ENCODE measurements around the gene GRM4. TPM values are rescaled to one million over a fixed set of nuclear protein-coding genes. Genes with fewer than 3 reads are reported as not detected.

Gene GRM4
- total and polyA plus RNA-seq, 12 donors = not detected

- DNase-seq = no peak
- Histone ChIP-seq H3K27me3 (peaks cover 0 to 56% (median 29%) of the 10 kb centered on the region in 7 donors), H3K4me1 (peaks cover 0 to 9% (median 0%) of the 10 kb centered on the region in 9 donors), H3K4me3 (no peak overlapping the region), H3K27ac (no peak overlapping the region), H3K36me3 (no peaks in the 10 kb centered on the region), H3K9me3 (no peaks in the 10 kb centered on the region)
- intact Hi-C loops (cut with DNase I) = no loop called here
- 48 to 49% methylated on average over 13 of the region's 13 CpGs for WGBS, 2 donors
- no peak for TF ChIP-seq CTCF (IDR thresholded peaks at IDR 0.05)
- no peak for ATAC-seq
Measured at GRCh38 chr6:34067814-34068213, 78.1 kb downstream of the GRM4 start.

DNA sequence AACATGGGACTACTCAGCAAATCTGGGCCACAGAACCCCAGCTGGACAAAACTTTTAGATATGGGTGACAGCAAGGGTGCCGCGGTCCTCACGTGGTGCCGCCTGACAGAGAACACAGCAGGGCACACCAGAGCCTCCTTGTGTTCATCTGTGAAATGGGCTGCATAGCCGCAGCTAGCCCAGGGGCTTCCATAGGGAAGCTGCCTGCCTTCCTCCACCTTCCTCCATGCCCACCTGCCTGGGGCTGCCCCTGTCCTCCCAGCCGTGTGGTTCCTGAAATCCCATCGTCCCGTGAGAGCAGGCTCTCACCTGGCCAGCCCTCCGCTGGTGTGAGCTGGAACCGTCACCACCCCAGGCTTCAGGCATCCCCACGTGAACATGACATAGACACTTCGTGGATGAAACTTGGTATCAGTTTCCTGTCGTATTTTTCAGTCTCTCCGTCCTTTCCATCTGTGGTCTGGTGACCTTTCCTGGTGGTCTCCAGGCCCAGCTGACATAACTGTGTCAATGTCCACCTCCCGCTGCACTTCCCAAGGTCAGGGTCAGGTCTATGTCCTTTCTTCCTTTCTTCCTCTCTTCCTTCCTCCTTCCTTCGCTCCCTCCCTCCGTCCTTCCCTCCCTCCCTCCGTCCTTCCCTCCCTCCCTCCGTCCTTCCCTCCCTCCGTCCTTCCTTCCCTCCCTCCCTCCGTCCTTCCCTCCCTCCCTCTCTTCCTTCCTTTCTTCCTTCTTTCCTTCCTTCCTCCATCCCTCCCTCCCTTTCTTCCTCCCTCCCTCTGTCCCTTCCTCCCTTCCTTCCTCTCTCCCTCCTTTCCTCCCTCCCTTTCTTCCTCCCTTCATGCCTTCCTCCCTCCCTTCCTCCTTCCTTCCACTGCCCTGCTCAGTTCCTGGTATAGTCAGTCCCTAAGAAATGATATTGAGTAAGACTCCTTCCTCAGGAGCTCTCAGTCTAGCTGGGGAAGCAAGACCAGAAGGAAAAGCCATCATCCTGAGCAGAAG, 78.8 kb downstream of the GRM4 start:
- 64 to 68% methylated on average over 21 of the region's 21 CpGs for WGBS, 2 donors
- no peak for TF ChIP-seq CTCF (IDR thresholded peaks at IDR 0.05)
- Histone ChIP-seq H3K36me3 (no peaks in the 10 kb centered on the region), H3K27ac (no peak overlapping the region), H3K27me3 (peaks cover 0 to 64% (median 35%) of the 10 kb centered on the region in 7 donors), H3K4me3 (no peak overlapping the region), H3K9me3 (no peaks in the 10 kb centered on the region), H3K4me1 (peaks cover 0 to 9% (median 0%) of the 10 kb centered on the region in 9 donors)
- intact Hi-C loops (cut with DNase I) = no loop called here
- ATAC-seq = no peak
- DNase-seq = no peak

GRCh38 chr6:34066218-34066571, 79.7 kb downstream of the GRM4 start:
- H3K9me3 ChIP-seq = no peaks in the 10 kb centered on the region
- H3K36me3 ChIP-seq = no peaks in the 10 kb centered on the region
- intact Hi-C loops (cut with DNase I) = no loop called here
- WGBS, 2 donors = 58 to 68% methylated on average over 5 of the region's 5 CpGs
- no peak for DNase-seq
- H3K27me3 ChIP-seq = peaks cover 0 to 72% (median 43%) of the 10 kb centered on the region in 7 donors
- H3K27ac ChIP-seq = no peak overlapping the region
- peaks cover 0 to 9% (median 0%) of the 10 kb centered on the region in 9 donors for H3K4me1 ChIP-seq
- no peak for ATAC-seq
- no peak overlapping the region for H3K4me3 ChIP-seq
- TF ChIP-seq CTCF (IDR thresholded peaks at IDR 0.05) = no peak

DNA sequence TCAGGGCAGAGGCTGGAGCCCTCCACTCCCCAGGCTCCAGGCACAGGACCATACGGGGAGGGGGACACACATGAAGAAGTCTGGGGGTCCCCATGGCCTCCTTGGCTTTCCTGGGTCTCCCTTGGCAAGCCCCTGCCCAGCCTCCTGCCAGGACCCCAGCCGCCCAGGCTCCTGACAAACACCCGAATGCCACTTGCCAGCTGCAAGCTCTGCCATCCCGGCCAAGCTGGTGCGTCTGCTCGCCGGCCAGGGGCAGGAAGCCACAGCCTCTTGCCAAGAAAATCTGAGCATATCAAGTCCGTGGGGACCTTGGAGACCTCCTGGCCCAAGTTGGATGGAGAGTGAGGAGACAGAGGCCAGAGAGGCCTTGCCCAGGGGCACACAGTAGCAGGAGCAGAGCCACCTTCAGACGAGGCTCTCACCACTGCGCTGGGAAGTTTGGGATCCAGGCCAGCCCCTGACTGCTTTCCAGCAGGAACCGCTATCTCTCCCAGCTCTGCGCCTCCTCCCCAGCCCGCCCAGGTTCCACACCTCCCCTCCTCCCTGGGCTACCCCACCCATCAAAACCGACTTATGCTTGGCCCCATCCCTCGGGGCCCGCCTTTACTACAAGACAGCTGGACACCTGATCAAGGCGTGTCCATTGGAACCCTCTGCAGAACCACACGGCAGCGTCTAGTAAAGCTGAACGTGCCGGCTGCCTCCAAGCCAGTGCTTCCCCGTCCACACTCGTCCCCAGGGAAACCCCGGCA, 80.2 kb downstream of the GRM4 start:
- intact Hi-C loops (cut with DNase I) = no loop called here
- peaks cover 0 to 74% (median 43%) of the 10 kb centered on the region in 7 donors for H3K27me3 ChIP-seq
- TF ChIP-seq CTCF (IDR thresholded peaks at IDR 0.05) = no peak
- ATAC-seq (peak; percentile 14 to 71 (median 60)), DNase-seq (peak; percentile 33 to 61)
- H3K9me3 ChIP-seq = no peaks in the 10 kb centered on the region
- H3K4me1 ChIP-seq = peaks cover 0 to 9% (median 0%) of the 10 kb centered on the region in 9 donors
- WGBS, 2 donors = 31 to 37% methylated on average over 24 of the region's 24 CpGs
- H3K36me3 ChIP-seq = no peaks in the 10 kb centered on the region
- no peak overlapping the region for H3K4me3 ChIP-seq
- no peak overlapping the region for H3K27ac ChIP-seq

Data from heart right ventricle (tissue), 16 donors.